DMS53 (cell line): ENCODE measurements around the gene PLA2G4B.

Experiments
- DNase-seq: peaks from one replicate; lab custom pipeline; 2025; lab: John Stamatoyannopoulos, UW

PLA2G4B gene

DNA sequence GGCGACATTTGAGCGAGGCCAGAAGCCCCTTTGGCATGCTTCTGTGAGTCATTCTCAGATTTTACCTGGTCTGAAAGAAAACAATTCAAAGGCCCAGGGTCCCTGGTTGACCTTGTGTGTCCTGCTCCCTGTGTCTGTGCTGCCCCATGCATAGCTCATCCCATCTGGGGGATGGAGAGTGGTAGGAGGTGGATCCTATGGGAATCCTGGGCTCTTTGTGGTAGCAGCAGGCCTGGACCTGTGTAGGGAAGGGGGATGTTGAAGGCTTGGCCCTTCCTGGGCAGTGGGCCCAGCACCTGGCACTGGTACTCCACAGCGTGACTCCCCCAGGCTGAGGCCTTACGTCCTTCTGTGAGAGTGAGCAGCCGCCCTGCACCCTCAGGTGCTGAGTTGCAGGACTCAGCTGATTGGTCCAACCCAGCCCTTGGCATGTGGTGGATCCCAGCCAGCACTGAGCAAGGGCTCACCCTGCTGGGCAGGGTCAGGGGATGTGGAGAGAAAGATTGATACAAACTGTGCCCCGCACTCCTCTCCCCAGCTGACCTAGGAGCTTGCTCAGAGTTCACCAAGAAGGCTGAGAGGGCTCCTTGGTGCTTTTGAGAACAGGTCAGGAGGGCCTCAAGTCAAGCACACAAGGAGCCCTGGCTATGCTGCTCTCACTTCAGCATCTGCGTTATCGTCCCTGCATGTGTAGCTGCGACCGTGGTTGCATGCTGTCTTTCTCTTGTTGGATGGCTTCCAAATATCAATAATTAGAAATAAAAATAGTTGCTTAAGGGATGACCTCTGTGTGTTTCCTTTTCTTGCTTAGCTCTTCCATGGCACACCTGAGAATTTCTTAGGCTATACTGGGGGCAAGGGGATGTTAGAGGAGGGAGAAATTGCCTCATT is 32.1 kb upstream of the PLA2G4B start:
- DNase-seq = no peak

DNA sequence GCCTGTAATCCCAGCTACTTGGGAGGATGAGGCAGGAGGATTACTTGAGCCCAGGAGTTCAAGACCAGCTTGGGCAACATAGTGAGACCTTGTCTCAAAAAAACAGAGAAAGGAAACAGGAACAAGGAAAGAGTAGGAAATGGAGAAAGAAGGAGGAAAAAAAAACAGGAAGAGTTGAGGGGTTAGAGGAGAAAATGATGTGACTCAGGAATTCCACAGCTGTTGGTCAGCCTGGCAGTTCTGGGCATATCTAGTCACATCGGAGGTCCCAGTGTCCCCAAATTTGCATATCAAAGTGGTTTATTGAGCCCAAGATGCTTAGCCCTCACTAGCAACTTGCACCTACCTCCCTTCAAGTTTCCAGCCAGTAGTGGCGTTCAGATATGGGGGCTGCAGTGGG is 29.5 kb upstream of the PLA2G4B start:
- DNase-seq = no peak

DNA sequence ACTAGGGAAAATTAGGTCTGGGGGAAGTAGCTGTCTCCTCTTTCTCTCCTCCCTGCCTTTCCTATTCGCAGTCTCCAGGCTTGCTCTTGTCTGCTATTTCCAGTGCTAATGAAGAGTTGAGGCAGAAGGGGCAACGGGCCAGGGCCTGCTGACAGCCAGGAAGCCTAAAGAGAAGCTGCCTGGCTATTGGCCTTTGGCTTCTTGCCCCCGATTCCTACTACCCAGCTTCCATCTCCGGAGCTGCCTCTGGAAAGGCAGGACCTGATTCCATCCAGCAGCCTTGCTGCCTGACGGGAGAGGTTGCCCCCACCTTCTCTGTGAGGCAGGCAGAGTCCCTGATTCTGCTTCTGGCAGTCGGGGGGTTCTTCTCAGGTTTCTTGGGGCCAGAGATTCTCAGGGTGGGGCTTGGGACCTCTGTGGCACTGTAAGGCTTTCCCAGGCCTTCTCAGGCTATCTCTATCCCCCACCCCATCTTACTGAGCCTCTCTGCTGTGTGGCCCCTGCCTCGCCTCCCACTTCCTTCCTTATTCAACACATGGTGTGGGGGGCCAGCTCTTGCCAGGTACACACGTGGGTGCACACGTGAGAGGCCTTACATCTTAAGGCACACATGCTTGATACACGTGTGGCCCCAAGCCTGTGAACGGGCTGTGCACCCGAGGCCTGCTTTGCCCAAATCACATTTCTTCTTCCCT is 29.0 kb upstream of the PLA2G4B start:
- no peak for DNase-seq

DNA sequence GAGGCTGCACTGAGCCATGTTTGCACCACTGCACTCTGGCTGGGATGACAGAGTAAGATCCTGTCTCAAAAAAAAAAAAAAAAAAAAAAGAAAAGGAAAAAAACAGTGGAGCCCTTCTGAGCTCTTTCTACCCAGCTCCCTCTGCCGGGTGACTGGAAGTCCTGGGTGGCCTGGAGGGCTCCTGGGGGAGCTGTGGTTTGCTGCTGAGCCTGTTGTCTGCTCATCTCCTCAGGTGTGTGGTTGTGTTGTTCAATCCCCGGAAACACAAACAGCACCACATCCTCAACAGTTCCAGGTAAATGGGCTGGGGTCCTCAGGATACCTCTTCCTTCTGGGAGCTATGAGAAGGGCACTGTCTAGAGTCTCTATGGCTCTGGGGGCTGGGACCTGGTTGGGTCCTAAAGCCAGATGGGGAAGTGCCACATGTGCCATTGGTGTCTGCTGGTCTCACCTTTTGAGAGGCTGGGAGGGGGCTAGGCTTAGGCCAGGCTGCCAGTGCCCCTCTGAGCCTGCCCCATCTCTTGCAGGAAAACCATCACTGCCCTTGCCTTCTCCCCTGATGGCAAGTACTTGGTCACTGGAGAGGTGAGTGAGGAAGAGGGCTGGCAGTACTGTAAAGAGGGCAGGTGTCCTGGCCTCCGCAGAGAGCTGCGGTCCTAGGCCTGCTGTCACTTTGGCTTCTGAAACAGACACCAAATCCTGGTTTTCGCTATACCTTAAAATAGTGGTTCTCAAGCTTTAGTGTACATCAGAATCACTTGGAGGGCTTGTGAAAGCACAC is 27.8 kb upstream of the PLA2G4B start:
- no peak for DNase-seq

DNA sequence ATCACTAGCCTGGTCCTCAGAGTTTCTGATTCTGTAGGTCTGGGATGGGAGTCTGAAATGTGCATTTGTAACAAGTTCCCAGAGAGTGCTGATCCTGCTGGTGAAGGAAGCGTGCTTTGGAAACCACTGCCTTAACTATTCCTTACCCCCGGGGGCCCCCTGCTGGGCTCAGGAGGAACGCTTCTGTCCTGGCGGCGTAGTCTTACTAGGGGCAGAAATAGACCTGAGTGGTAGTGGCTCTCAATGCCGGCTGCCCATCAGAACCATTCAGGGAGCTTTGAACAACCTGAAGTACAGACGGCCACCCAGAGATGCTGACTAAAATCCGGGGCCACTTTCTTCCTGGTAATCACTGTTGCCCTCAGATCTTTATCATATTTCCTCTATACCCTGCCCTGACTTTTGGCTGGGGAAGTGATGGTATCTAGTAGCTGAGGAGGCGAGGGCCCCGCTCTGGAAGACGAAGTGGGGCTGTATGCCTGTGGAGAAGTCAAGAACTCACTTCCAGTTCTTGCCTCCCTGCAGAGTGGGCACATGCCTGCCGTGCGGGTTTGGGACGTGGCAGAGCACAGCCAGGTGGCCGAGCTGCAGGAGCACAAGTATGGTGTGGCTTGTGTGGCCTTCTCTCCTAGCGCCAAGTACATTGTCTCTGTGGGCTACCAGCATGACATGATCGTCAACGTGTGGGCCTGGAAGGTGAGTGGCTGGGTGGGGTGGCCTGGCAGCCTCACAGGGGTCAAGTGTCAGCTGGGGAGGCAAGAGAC is 27.0 kb upstream of the PLA2G4B start:
- DNase-seq = peak; percentile 83

DNA sequence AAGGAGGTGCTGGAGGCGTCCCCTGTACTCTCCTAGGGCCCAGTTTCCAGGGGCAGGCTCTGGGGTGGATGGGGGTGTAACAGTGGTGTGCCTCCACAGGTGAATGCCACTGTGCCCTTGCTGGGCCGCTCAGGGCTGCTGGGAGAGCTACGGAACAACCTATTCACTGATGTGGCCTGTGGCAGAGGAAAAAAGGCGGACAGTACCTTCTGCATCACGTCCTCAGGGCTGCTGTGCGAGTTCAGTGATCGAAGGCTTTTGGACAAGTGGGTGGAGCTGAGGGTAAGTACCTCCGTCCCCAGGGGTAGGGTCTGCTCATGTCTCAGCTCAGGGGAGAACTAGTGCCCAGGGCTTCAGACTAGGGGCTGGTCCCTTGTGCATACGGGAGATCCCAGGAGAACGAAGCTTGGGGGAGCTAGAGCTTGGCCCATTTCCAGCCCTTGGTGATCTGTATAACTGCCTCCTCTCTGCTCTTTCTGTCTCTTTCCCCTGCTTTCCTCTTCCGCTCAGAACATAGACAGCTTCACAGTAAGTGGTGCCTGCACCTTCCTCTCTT is 25.7 kb upstream of the PLA2G4B start:
- no peak for DNase-seq

DNA sequence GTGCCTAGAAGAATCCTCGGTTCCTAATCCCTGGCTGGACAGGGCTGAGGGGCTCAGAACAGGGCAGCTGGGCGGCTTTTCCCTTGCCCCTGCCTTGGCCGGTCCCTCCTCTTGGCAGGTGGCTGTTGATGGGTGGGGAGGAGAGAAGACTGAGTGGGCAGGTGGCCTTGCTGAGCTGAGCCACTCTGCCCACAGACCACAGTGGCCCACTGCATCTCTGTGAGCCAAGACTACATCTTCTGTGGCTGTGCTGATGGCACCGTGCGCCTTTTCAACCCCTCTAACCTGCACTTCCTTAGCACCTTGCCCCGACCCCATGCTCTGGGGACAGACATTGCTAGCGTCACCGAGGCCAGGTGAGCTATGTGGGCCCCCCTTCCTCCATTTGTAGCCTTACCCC is 25.2 kb upstream of the PLA2G4B start:
- no peak for DNase-seq

DNA sequence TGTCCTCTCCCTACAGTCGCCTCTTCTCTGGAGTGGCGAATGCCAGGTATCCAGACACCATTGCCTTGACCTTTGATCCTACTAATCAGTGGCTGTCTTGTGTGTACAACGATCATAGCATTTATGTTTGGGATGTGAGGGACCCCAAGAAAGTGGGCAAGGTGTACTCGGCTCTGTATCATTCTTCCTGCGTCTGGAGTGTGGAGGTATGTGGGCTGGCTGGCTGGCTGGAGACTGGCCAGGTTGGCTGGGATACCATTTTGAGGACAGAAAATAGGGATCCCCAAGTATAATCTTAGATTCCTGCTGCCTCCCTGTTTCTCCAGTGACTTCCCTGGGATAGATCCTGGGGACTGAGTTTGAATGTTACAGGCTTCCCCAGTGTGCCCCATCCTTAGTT is 24.1 kb upstream of the PLA2G4B start:
- DNase-seq = no peak

DNA sequence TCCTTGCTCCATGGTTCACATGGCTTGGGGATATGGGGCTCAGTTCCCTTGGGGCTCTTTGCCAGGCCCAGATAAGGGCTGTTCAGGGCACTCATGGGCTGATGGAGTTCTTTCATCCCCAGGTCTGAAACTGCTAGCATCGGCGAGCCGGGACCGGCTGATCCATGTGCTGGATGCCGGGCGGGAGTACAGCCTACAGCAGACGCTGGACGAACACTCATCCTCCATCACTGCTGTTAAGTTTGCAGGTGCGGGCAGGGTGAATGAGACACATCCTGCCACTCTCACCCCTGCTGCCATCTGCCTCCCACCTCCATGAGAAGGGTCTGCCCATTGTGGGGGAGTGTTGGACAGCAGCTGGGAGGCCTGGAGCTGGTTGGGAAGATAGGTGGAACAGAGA is 21.9 kb upstream of the PLA2G4B start:
- no peak for DNase-seq

DNA sequence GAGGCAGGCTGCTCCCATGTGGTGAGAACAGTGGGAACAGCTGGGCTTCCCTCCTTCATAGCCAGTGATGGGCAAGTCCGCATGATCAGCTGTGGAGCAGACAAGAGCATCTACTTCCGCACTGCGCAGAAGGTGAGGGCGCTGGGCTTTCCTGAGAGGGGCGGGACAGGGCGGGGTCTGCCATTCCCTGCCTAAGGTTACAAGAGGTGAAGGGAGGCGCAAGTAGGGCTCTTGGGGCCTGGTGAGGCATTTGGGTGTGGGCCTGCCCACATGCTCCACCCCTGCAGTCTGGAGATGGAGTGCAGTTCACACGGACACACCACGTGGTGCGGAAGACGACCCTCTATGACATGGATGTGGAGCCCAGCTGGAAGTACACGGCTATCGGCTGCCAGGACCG is 21.3 kb upstream of the PLA2G4B start:
- no peak for DNase-seq

DNA sequence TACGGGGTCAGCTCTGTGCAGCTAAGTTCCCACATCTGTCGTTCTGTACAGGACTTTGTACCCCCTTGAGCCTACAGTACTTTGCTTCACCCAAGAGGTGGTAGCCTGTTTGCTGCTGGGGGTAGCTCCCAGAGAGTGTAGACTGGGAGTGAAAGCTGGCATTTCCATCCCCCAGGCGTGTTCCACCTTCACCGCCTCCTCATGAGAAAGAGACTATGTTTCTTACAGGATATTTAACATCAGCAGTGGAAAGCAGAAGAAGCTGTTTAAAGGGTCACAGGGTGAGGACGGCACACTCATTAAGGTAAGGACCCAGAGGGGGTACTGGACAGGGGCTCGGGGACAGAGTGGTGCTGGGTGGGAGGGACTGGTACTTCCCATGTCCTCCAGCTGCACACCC is 20.9 kb upstream of the PLA2G4B start:
- no peak for DNase-seq

DNA sequence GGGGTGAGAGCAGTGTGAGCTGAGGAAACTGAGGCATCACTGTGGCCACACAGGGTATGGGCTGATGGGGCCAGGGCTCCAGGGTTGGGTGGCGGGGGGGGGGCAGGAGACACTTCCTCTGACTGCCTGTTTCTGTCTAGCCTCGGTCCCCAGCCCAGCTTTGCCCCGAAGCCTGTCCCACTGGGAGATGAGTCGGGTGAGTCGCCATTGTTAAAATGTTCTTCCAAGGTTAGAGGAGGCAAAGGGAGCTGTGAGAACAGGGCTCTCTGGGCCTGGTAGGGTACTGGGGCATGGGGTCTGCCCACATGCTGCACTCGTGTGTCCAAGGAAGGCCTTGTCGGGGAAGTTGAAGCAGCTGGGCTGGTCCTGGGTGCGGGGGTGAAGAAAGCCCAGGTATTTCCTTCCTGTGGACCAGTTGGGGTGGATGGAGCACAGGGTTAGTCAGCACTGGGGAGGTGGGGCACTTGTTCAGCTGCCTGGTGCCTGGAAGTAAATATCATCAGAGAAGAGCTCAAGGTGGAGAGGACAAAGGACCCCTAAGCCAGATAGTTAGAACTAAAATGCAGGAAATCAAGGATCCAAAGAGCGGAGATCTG is 19.1 kb upstream of the PLA2G4B start:
- no peak for DNase-seq

DNA sequence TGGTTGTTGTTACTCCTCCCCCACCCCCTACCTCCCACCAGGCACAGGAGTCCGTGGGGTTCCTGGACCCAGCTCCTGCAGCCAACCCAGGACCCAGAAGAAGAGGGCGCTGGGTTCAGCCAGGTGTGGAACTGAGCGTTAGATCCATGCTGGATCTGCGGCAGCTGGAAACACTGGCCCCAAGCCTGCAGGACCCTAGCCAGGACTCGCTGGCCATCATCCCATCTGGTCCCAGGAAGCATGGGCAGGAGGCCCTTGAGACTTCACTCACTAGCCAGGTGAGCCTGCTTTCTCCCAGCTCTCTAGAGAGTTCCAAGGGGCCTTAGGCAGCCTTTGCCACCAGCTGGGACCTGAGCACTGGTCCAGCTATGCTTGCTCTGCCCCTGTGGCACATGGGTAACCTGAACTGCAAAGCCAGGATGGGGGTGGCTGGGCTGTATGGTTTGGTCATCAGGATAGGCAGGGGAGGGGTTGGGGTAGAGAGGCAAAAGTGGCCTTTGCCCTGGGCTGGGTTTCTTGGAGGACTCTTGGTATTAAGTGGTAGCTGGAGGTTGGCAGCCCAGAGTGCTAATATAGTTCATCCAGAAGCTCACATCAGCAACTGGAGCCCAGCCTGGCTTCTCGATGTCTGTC is 17.7 kb upstream of the PLA2G4B start:
- DNase-seq = no peak

DNA sequence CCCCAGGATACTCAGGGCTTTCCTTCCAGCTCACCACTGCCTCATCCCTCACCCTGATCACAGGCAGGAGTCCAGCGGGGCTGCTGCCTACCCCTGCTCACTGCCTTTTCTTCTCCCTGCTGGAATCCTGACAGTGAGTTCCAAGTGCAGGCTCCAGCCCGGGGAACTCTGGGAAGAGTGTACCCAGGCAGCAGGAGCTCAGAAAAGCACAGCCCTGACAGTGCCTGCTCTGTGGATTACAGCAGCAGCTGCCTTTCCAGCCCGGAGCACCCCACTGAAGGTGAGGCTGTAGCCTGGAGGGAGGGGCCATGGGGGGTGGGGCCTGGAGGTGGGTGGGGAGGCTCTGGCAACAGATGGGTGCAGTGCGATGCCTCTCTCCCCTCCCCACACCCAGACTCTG is 16.8 kb upstream of the PLA2G4B start:
- DNase-seq = no peak

DNA sequence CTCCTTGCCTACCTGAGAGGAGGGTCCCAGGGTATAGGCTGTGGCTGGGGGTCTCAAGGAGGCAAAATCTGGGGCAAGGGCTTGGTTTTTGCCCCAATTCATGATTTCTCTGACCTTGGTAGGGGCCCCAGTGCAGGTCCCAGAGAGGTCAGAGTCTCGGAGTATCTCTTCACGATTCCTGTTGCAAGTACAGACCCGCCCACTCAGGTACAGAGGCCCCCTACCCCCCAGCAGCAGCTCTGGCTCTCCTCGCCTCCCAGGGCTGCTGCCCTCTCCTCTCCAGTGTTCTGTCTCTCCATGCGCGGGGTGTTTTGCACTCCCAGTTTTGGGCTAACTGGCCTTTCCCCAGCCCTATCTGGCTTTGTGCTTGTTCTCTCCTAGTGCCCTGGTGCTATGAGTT is 16.2 kb upstream of the PLA2G4B start:
- DNase-seq = no peak

DNA sequence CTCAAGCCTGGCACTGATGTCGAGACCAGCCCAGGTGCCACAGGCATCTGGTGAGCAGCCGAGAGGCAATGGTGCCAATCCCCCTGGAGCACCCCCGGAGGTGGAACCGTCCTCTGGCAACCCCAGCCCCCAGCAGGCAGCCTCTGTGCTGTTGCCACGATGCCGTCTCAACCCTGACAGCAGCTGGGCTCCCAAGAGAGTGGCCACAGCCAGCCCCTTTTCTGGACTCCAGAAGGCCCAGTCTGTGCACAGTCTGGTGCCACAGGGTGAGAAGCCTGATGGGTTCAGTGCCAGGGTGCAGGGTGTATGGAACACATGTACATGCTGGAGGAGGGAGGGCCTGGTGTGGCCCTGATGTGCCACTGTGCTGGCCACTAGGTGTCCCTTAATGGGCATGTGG is 15.7 kb upstream of the PLA2G4B start:
- no peak for DNase-seq

DNA sequence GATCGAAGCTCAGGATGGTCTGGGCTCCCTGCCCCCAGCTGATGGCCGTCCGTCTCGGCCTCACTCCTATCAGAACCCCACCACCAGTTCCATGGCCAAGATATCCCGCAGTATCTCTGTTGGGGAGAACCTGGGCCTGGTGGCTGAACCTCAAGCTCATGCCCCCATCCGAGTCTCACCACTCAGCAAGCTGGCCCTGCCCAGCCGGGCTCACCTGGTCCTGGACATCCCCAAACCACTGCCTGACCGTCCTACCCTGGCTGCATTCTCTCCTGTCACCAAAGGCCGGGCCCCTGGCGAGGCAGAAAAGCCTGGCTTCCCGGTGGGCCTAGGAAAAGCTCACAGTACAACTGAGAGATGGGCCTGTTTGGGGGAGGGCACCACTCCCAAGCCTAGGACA is 15.1 kb upstream of the PLA2G4B start:
- DNase-seq = no peak

DNA sequence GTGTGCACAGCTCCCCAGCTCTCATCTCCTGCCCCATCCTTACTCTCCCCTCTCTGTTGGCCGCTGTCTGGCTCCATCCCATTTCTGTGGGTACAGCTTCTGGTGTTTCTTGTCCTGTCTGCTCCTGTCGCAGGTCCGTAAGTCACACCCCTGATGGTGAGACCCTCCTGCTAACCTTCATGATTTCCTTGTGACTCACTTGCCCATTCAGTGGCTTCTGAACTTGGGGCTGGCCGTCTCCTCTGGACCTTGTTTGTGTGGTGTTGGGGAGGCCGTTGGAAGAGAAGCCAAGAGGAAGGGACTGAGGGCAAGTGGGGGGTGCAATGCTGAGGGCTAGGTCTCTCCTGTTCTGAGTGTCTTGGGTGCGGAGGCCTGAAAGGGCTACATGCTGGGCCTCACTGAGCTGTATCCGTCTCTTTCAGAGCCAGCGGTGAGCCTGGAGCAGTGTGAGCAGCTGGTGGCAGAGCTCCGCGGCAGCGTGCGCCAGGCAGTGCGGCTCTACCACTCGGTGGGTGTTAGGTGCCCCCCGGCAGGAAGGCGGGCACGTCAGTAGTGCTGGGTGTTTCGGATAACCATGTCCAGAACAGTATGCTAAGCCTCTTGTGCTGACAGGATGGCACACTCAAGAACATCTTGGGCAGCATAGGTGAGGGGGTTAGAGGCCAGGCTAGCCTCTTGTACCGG is 14.4 kb upstream of the PLA2G4B start:
- DNase-seq = no peak

DNA sequence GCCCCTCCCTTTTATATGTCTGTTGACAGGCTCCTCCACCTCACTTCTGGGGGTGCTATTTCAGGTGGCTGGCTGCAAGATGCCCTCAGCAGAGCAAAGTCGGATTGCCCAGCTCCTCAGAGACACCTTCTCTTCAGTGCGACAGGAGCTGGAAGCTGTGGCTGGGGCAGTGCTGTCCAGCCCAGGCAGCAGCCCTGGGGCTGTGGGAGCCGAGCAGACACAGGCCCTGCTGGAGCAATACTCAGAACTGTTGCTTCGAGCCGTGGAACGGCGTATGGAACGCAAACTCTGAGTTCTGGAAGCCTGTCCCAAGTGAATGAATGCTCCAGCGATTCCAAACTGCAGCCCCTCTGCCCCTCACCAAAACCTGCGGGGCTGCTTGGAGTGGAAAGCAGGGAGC is 13.5 kb upstream of the PLA2G4B start:
- DNase-seq = no peak
